ENCODE data around the gene C1orf35.

Gene C1orf35

GRCh38 chr1:228146417-228147150 lies 43.5 kb upstream of the C1orf35 start:
- ATAC-seq (replicated peaks; ENCODE audit: extremely low read depth, poor library complexity, severe bottlenecking) = no peak
- H3K27ac Mint-ChIP-seq (ENCODE audit: low read depth) = no peak overlapping the region
- no peak overlapping the region for H3K4me3 Mint-ChIP-seq
- H3K4me1 Mint-ChIP-seq = peaks cover 32% of the 10 kb centered on the region
- H3K36me3 Mint-ChIP-seq (ENCODE audit: insufficient read depth) = peaks cover 36% of the 10 kb centered on the region
- no peak for DNase-seq (ENCODE audit: low spot score in 2 of 2)
- no peaks in the 10 kb centered on the region for H3K27me3 Mint-ChIP-seq
- H3K9me3 Mint-ChIP-seq = no peaks in the 10 kb centered on the region

DNA sequence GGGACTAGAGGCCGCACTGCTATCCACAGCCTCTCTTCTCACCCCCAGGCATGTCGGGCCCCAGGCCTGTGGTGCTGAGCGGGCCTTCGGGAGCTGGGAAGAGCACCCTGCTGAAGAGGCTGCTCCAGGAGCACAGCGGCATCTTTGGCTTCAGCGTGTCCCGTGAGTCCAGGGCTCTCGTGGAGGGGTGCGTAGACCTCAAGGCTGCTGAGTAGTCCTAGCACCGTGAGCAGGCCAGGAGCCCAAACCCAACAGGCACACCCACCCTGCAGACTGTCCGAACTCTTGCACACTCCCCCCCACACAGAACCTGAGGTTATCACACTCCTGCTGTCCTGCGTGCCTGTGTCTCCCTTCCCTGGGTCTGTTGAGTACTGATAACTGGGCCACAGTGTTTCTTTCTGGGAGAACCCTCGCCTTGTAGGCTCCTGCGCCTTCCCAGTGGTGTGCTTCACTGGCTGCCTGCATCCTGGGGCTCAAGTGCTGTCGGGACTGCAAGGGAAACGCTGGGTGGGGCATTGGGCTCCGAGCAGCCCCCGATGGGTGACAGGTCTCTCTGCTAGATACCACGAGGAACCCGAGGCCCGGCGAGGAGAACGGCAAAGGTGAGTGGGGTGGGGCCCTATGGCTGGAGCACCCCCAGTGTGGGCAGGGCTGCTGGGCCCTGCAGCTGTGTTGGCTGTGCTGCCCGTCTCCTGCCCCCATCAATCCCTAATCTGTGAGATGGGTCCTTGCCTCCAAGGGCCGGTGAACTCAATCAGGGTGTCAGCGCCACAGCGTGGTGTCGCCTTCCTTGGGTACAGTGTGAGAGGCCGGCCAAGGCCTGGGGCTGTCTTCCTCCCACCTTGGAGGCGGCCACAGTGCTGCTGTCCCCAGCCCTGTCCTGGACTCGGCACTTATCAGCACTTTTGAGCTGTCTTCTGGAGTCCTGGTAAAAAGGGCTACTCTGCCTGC lies 42.6 kb upstream of the C1orf35 start:
- DNase-seq (ENCODE audit: low spot score in 2 of 2) (no peak), ATAC-seq (replicated peaks; ENCODE audit: extremely low read depth, poor library complexity, severe bottlenecking) (no peak)
- H3K4me3 Mint-ChIP-seq = no peak overlapping the region
- peaks cover 32% of the 10 kb centered on the region for H3K4me1 Mint-ChIP-seq
- no peaks in the 10 kb centered on the region for H3K27me3 Mint-ChIP-seq
- H3K9me3 Mint-ChIP-seq = no peaks in the 10 kb centered on the region
- peaks cover 39% of the 10 kb centered on the region for H3K36me3 Mint-ChIP-seq (ENCODE audit: insufficient read depth)
- no peak overlapping the region for H3K27ac Mint-ChIP-seq (ENCODE audit: low read depth)

DNA sequence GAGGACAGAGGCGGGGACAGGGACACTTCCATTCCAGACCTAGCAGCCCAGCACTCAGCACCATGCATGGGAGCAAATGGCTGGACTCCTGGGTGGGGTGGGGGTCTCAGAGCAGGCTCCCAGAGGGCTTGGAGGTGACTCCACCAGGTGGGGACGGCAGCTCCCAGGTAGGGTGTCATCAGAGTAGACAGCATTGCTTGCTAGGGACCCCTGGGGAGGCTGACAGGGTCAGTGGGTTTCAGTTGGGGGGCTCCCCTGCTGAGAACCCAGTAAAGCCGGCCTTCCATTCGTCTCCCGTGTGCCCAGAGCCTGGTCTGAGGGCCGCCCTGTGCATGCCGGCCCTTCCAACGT lies 41.8 kb upstream of the C1orf35 start:
- Mint-ChIP-seq H3K36me3 (ENCODE audit: insufficient read depth) (peaks cover 43% of the 10 kb centered on the region), H3K27me3 (no peaks in the 10 kb centered on the region), H3K4me3 (no peak overlapping the region)

GRCh38 chr1:228144193-228144992 lies 41.3 kb upstream of the C1orf35 start:
- peak overlapping the region; percentile 96 for H3K4me3 Mint-ChIP-seq
- H3K27me3 Mint-ChIP-seq = no peaks in the 10 kb centered on the region
- peaks cover 32% of the 10 kb centered on the region for H3K4me1 Mint-ChIP-seq
- DNase-seq (ENCODE audit: low spot score in 2 of 2) (no peak), ATAC-seq (replicated peaks; ENCODE audit: extremely low read depth, poor library complexity, severe bottlenecking) (no peak)
- no peaks in the 10 kb centered on the region for H3K9me3 Mint-ChIP-seq
- peak overlapping the region; percentile 93 for H3K27ac Mint-ChIP-seq (ENCODE audit: low read depth)
- peaks cover 46% of the 10 kb centered on the region for H3K36me3 Mint-ChIP-seq (ENCODE audit: insufficient read depth)

More for the DNA sequence above, 41.8 kb upstream of the C1orf35 start:
- DNase-seq (ENCODE audit: low spot score in 2 of 2) (no peak), ATAC-seq (replicated peaks; ENCODE audit: extremely low read depth, poor library complexity, severe bottlenecking) (no peak)
- Mint-ChIP-seq H3K9me3 (no peaks in the 10 kb centered on the region), H3K27ac (ENCODE audit: low read depth) (no peak overlapping the region), H3K4me1 (peaks cover 32% of the 10 kb centered on the region)

DNA sequence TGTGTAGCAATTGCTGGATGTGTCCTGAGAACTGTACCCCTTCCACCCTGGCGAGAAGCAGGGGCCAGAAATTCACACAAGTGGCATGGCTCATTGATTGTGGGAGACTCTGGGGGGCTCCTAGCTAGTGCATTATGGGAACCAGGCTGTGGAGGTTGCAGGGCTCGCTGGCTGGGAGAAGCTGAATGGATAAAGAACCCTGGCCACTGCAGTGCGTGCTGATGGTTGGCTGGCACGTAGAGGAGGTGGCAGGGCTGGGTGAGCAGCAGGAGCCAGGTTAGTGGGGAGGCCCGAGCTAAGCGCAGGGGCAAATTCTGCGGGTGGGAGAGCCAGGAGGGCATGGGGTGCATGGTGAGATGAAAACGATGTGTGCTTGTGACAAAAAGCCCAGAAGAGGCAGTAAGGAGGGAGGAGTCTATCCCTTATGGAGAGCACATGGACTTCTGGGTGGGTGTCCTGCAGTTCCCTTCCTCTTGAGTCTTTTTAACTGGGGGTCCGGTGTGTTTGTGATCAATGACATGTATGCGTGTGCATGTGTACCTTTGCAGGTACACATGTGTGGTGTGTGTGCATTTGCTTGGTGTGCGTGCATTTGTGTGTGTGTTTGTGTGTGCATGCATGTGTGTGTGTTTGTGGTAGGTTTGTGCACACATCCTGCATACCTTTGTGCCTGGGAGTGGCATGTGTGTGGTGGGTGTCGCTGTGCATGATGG lies 40.5 kb upstream of the C1orf35 start:
- Mint-ChIP-seq H3K9me3 (no peaks in the 10 kb centered on the region), H3K4me3 (peak overlapping the region; percentile 96), H3K27me3 (no peaks in the 10 kb centered on the region), H3K27ac (ENCODE audit: low read depth) (peak overlapping the region; percentile 93), H3K36me3 (ENCODE audit: insufficient read depth) (peaks cover 41% of the 10 kb centered on the region), H3K4me1 (peaks cover 32% of the 10 kb centered on the region)
- DNase-seq (ENCODE audit: low spot score in 2 of 2) (peak in 1 of 2 donors; percentile 12), ATAC-seq (replicated peaks; ENCODE audit: extremely low read depth, poor library complexity, severe bottlenecking) (no peak)

- Mint-ChIP-seq H3K4me3 (peak overlapping the region; percentile 96), H3K27me3 (no peaks in the 10 kb centered on the region), H3K27ac (ENCODE audit: low read depth) (peak overlapping the region; percentile 93), H3K9me3 (no peaks in the 10 kb centered on the region), H3K36me3 (ENCODE audit: insufficient read depth) (peaks cover 36% of the 10 kb centered on the region), H3K4me1 (peaks cover 33% of the 10 kb centered on the region)
- DNase-seq (ENCODE audit: low spot score in 2 of 2) = peak in 1 of 2 donors; percentile 12
- ATAC-seq (replicated peaks; ENCODE audit: extremely low read depth, poor library complexity, severe bottlenecking) = no peak
These were observed 39.6 kb upstream of the C1orf35 start for GRCh38 chr1:228142701-228143136.

GRCh38 chr1:228142155-228142691 lies 39.1 kb upstream of the C1orf35 start:
- H3K4me1 Mint-ChIP-seq = peaks cover 38% of the 10 kb centered on the region
- peak overlapping the region; percentile 96 for H3K4me3 Mint-ChIP-seq
- no peaks in the 10 kb centered on the region for H3K9me3 Mint-ChIP-seq
- DNase-seq (ENCODE audit: low spot score in 2 of 2) = peak in 1 of 2 donors; percentile 13
- no peak for ATAC-seq (replicated peaks; ENCODE audit: extremely low read depth, poor library complexity, severe bottlenecking)
- peak overlapping the region; percentile 93 for H3K27ac Mint-ChIP-seq (ENCODE audit: low read depth)
- H3K27me3 Mint-ChIP-seq = no peaks in the 10 kb centered on the region
- peaks cover 36% of the 10 kb centered on the region for H3K36me3 Mint-ChIP-seq (ENCODE audit: insufficient read depth)

- Mint-ChIP-seq H3K27ac (ENCODE audit: low read depth) (peak overlapping the region; percentile 93), H3K36me3 (ENCODE audit: insufficient read depth) (peaks cover 36% of the 10 kb centered on the region), H3K4me1 (peaks cover 46% of the 10 kb centered on the region), H3K27me3 (no peaks in the 10 kb centered on the region), H3K4me3 (peak overlapping the region; percentile 96), H3K9me3 (no peaks in the 10 kb centered on the region)
- DNase-seq (ENCODE audit: low spot score in 2 of 2) (peak in 1 of 2 donors; percentile 13), ATAC-seq (replicated peaks; ENCODE audit: extremely low read depth, poor library complexity, severe bottlenecking) (no peak)
These were observed 38.3 kb upstream of the C1orf35 start for GRCh38 chr1:228141226-228142044.

DNA sequence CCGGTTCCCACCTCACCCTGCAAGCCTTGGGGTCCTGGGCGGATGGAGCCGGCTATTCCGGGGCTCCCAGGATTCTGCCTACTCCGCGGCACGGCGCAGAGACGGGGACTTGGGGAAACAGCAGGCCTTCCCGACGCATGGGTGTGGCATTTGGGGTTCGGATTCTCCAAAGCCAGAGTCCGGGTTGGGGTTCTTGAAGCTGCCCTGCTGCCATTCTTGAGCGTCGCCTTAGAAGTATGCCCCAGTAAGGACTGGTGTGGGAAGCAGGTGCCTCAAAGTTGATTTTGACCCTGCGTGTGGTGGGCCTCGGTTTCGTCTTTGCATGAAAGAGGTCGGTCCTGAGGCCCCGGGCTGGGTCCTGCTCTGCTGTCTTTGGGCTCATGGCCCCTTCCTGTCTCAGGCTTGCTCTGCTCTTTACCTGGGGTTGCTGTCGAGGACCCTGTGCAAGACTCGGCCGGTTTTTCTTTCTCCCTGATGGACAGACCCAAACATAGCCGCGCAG lies 37.6 kb upstream of the C1orf35 start:
- Mint-ChIP-seq H3K4me1 (peaks cover 52% of the 10 kb centered on the region), H3K4me3 (peak overlapping the region; percentile 96), H3K36me3 (ENCODE audit: insufficient read depth) (peaks cover 34% of the 10 kb centered on the region), H3K27ac (ENCODE audit: low read depth) (peak overlapping the region; percentile 93), H3K27me3 (no peaks in the 10 kb centered on the region), H3K9me3 (no peaks in the 10 kb centered on the region)
- no peak for ATAC-seq (replicated peaks; ENCODE audit: extremely low read depth, poor library complexity, severe bottlenecking)
- peak in 1 of 2 donors; percentile 15 for DNase-seq (ENCODE audit: low spot score in 2 of 2)

- peak within 1 kb of the TSS; percentile 93 for H3K27ac Mint-ChIP-seq (ENCODE audit: low read depth)
- H3K9me3 Mint-ChIP-seq = no peaks in the 10 kb centered on the region
- peaks cover 34% of the 10 kb centered on the region for H3K36me3 Mint-ChIP-seq (ENCODE audit: insufficient read depth)
- H3K4me1 Mint-ChIP-seq = peaks cover 54% of the 10 kb centered on the region
- ATAC-seq (replicated peaks; ENCODE audit: extremely low read depth, poor library complexity, severe bottlenecking) (peak; percentile 84), DNase-seq (ENCODE audit: low spot score in 2 of 2) (peak; percentile 99 to 100)
- no peaks in the 10 kb centered on the region for H3K27me3 Mint-ChIP-seq
- H3K4me3 Mint-ChIP-seq = peak within 1 kb of the TSS; percentile 96
These were observed 37.0 kb upstream of the C1orf35 start, which contains the start of gene GUK1 for GRCh38 chr1:228139931-228140723. Gene GUK1, plus strand, starts transcription at chr1:228140279. Its CDS starts 24 bp downstream, at chr1:228140303.

All from central memory CD8-positive, alpha-beta T cell (primary cell).